ENCODE data around the gene MCF2L2.

The MCF2L2 gene

GRCh38 chr3:183369117-183369516, 59.3 kb downstream of the MCF2L2 start:
- no peak for DNase-seq

- no peak for DNase-seq
These were observed 67.3 kb downstream of the MCF2L2 start for GRCh38 chr3:183360971-183361624.

GRCh38 chr3:183359036-183359435, 69.4 kb downstream of the MCF2L2 start:
- DNase-seq: no peak

- DNase-seq: no peak
These were observed 70.8 kb downstream of the MCF2L2 start for GRCh38 chr3:183357564-183358079.

DNA sequence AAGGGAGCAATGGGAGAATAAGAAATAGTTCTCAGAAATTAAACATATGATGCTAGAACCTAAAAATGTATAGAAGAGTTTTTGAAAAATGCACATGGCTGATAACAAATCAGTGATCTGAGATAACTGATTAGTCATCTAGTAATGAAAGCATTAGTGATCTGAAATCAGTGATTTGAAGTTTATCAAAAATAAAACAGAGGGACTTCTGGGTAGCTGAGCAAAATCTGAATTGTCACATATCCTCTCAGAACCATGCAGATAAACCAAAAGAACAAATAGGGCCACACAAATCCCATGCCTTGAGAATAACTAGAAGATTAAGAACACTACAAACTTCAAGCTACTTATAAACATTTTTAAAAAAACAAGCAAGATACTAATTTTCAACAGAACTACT, 71.5 kb downstream of the MCF2L2 start:
- no peak for DNase-seq

- no peak for DNase-seq
These were observed 73.5 kb downstream of the MCF2L2 start for GRCh38 chr3:183354874-183355273.

DNA sequence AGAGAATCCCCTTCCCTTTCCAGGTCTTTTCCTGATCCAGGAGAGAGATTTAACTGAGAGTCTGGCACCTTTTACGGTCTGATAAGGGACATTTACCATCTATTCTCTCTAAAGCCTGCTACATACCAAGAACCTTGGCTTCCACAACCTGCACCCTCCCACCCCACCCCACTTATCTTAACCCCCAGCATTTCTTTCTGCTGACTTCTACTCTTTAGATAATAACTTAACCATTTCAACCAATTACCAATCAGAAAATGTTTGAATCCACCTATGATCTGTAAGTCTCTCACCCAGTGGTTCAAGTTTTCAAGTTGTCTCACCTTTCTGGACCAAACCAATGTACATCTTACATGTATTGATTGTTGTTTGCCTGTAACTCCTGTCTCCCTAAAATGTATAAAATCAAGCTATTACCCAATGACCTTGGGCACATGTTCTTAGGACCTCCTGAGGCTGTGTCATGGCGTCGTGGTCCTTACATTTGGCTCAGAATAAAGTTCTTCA, 74.0 kb downstream of the MCF2L2 start:
- DNase-seq: no peak

- no peak for DNase-seq
These were observed 75.0 kb downstream of the MCF2L2 start for GRCh38 chr3:183353421-183353820.

DNA sequence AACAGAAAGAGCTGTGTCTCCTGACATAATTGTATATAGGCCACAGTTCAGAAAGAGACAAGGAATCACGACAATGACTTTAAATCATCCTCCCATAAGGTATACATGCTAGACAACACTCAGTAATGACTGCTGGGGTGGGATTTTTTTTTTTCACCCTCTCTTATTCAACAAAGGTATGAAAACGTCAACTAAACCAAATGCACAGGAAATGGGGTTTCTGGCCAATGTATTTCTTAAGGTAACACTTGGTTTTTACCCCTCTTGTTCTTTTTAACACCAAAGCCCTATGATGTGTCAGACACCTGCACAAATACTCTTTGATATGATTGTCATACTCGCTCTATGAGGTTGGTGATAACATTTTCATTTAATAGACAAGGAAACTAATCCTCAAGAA, 78.3 kb downstream of the MCF2L2 start:
- DNase-seq: no peak

DNA sequence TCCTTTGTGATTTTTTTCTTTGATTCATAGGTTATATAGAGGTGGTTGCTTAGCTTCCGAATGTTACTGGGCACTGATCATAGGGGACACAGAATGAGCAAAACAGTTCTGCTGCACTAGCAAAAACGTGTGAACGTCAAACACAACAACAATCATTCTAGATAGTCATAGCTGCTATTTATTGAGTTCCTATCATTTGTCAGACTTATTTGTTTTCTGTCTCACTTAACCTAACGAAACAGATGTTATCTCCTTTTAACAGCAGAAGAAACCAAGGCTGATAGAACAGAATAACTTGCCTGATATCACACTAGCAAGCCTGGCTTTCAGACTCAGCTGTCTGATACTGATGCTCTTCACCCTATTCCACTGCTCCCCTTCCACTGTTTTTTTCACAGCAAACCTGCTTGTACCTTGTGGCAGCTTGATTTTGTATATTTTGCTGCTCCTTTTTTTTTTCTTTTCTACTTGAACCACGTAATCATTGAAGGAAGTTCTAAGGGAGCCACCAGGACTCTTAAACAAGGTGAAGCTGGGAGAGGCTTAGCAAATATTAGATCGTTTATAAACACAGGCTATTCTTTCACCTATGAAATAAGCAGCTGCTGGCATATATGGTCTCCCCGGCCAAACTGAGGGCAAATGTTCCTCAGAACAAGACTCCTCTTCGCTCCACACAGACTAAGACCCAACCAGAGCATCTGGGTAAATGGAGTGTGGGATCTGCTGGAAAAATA, 78.8 kb downstream of the MCF2L2 start:
- no peak for DNase-seq

DNA sequence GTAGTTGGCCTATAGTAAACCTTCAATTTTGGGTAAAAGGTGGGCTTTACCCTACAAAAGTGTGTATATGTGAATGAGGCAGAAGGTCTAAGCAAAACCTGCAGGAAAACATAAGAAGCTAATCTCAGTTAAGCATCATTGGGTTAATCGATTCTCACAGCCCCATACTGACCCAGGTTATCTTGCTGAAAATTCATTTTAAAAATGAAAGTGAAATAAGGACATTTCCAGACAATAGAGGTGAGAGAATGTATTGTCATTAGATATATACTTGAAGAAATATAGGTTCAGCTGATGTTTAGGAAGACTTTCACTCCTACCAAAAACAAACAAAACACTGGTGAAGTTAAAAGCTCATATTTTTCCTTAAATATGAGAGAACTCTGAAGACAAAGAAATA, 85.6 kb downstream of the MCF2L2 start:
- no peak for DNase-seq

- DNase-seq: no peak
These were observed 86.7 kb downstream of the MCF2L2 start for GRCh38 chr3:183341545-183342288.

- no peak for DNase-seq
These were observed 88.2 kb downstream of the MCF2L2 start for GRCh38 chr3:183340222-183340621.

GRCh38 chr3:183339461-183340086, 88.8 kb downstream of the MCF2L2 start:
- DNase-seq: no peak

GRCh38 chr3:183338520-183338919, 89.9 kb downstream of the MCF2L2 start:
- no peak for DNase-seq

DNA sequence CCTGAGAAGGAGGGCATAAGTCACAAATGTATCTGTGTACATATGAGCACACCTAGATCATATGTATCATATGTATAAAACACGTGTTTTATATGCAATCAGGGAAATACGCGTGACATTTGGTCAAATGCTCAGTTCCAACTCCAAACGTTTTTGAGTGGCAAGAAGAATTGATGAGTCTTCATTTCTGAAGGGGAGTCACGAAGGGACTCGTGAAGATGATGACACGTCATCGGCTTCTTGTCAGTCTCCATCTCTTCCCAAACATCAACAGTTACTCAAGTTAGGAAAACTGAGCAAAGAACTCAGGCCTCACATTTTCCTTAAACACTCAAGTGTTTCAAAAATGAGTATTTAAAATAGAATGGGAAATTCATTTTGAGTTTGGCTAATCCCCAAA, 95.9 kb downstream of the MCF2L2 start:
- DNase-seq: no peak

- DNase-seq: no peak
These were observed 96.9 kb downstream of the MCF2L2 start for GRCh38 chr3:183331498-183331897.

GRCh38 chr3:183330881-183331280, 97.5 kb downstream of the MCF2L2 start:
- DNase-seq: no peak

GRCh38 chr3:183329543-183329942, 98.9 kb downstream of the MCF2L2 start:
- DNase-seq: no peak

GRCh38 chr3:183328823-183329222, 99.6 kb downstream of the MCF2L2 start:
- DNase-seq: peak; percentile 55

DNA sequence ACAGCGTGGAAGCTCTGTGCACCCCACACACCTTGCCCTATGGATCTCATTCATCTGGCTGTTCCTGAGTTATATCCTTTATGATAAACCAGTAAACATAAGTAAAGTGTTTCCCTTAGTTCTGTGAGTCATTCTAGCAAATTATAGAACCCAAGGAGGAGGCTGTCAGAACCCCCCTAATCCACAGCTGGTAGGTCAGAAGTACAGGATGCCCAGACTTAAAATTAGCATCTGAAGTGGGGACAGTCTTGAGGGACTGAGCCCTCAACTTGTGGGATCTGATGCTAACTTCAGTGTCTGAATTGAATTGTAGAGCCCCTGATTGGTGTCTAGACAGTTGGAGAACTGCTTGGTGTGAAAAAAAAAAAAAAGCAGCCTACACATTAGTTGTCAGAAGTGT, 100.3 kb downstream of the MCF2L2 start:
- no peak for DNase-seq

DNA sequence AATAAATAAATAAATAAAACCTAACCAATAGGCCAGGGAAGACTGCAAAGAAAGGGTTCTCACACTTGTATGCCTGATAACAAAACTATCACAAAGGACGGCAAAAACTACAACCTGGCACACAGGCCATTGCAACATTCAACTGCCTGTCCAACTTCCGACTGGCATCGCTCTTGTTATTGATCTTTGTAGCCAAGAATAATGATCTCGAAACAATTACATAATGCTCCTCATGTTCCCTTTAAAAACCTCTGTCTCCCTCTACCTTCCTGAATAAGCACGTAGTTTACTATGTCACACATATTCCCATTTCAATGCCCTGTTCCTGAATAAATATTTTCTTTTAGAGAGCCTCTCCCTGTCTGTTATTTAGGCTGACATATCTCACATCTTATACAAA, 101.1 kb downstream of the MCF2L2 start:
- DNase-seq: no peak

DNA sequence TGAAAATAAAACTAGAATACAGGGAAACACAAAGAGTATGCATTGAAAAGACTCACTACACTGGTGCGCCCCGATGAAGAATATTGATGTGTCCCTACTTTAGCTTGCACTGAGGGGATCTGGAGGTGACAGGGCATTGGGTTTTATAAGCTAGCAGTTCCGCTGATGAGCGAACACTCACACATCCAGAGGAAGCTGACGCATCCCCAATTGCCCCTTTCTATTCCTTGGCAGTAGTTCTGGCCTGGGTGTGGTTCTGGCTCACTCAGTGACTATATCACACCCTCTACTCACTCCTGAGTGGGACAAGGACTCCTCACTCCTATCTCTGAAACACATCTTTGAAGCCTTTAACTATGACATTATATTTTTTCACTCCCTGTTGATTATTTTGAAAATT, 104.3 kb downstream of the MCF2L2 start:
- no peak for DNase-seq
